Stimulated activated naive CD8-positive, alpha-beta T cell treated with anti-CD3 and anti-CD28 coated beads, Interleukin-15, Interleukin-2, amounts not matched to agents 100 ng/mL and 50 ng/mL, for 24 hours (primary cell): ENCODE results near the gene ADGRV1.

Experiments
- H3K27ac Mint-ChIP-seq: one replicate; pipeline ENCODE4 v1.8.0; 2021; ENCODE audit warnings: mild to moderate bottlenecking, mixed read lengths
- H3K27me3 Mint-ChIP-seq: one replicate; pipeline ENCODE4 v1.8.0; 2021; ENCODE audit warnings: mixed read lengths
- H3K36me3 Mint-ChIP-seq: one replicate; pipeline ENCODE4 v1.8.0; 2021; ENCODE audit warnings: low read depth, mixed read lengths
- H3K4me1 Mint-ChIP-seq: one replicate; pipeline ENCODE4 v1.8.0; 2021; ENCODE audit warnings: low read depth, mixed read lengths
- H3K4me3 Mint-ChIP-seq: one replicate; pipeline ENCODE4 v1.8.0; 2021; ENCODE audit warnings: mild to moderate bottlenecking, mixed read lengths
- H3K9me3 Mint-ChIP-seq: one replicate; pipeline ENCODE4 v1.8.0; 2021; ENCODE audit warnings: mixed read lengths

Gene ADGRV1

GRCh38 chr5:91018712-91019371 lies 460.2 kb downstream of the ADGRV1 start:
- Mint-ChIP-seq H3K27ac (no peak overlapping the region), H3K4me1 (no peaks in the 10 kb centered on the region), H3K9me3 (no peaks in the 10 kb centered on the region), H3K27me3 (peaks cover 29% of the 10 kb centered on the region), H3K4me3 (no peak overlapping the region), H3K36me3 (no peaks in the 10 kb centered on the region)

GRCh38 chr5:91020065-91020800 lies 461.6 kb downstream of the ADGRV1 start:
- Mint-ChIP-seq H3K27me3 (peaks cover 19% of the 10 kb centered on the region), H3K27ac (no peak overlapping the region), H3K9me3 (no peaks in the 10 kb centered on the region), H3K36me3 (no peaks in the 10 kb centered on the region), H3K4me1 (no peaks in the 10 kb centered on the region), H3K4me3 (no peak overlapping the region)

GRCh38 chr5:91022518-91022917 lies 463.9 kb downstream of the ADGRV1 start:
- no peaks in the 10 kb centered on the region for H3K4me1 Mint-ChIP-seq

GRCh38 chr5:91024206-91024605 lies 465.6 kb downstream of the ADGRV1 start:
- H3K27me3 Mint-ChIP-seq, result peaks cover 15% of the 10 kb centered on the region
- H3K4me3 Mint-ChIP-seq, result no peak overlapping the region
- no peak overlapping the region for H3K27ac Mint-ChIP-seq
- no peaks in the 10 kb centered on the region for H3K4me1 Mint-ChIP-seq
- H3K9me3 Mint-ChIP-seq, result no peaks in the 10 kb centered on the region
- no peaks in the 10 kb centered on the region for H3K36me3 Mint-ChIP-seq

More at GRCh38 chr5:91022518-91022917, 463.9 kb downstream of the ADGRV1 start:
- Mint-ChIP-seq H3K27me3 (peaks cover 13% of the 10 kb centered on the region), H3K9me3 (no peaks in the 10 kb centered on the region), H3K36me3 (no peaks in the 10 kb centered on the region), H3K4me3 (no peak overlapping the region), H3K27ac (no peak overlapping the region)

- H3K4me3 Mint-ChIP-seq, result no peak overlapping the region
- H3K4me1 Mint-ChIP-seq, result no peaks in the 10 kb centered on the region
- peaks cover 15% of the 10 kb centered on the region for H3K27me3 Mint-ChIP-seq
- H3K9me3 Mint-ChIP-seq, result no peaks in the 10 kb centered on the region
- H3K36me3 Mint-ChIP-seq, result no peaks in the 10 kb centered on the region
- no peak overlapping the region for H3K27ac Mint-ChIP-seq
These were observed 466.1 kb downstream of the ADGRV1 start for GRCh38 chr5:91024727-91025126.

GRCh38 chr5:91025449-91025848 lies 466.9 kb downstream of the ADGRV1 start:
- no peak overlapping the region for H3K4me3 Mint-ChIP-seq
- H3K27me3 Mint-ChIP-seq, result peaks cover 11% of the 10 kb centered on the region
- H3K36me3 Mint-ChIP-seq, result no peaks in the 10 kb centered on the region
- no peaks in the 10 kb centered on the region for H3K4me1 Mint-ChIP-seq
- H3K9me3 Mint-ChIP-seq, result no peaks in the 10 kb centered on the region
- H3K27ac Mint-ChIP-seq, result no peak overlapping the region

GRCh38 chr5:91025956-91026355 lies 467.4 kb downstream of the ADGRV1 start:
- H3K4me1 Mint-ChIP-seq, result no peaks in the 10 kb centered on the region
- no peaks in the 10 kb centered on the region for H3K36me3 Mint-ChIP-seq
- H3K27ac Mint-ChIP-seq, result no peak overlapping the region
- no peak overlapping the region for H3K4me3 Mint-ChIP-seq
- H3K27me3 Mint-ChIP-seq, result peaks cover 9% of the 10 kb centered on the region
- no peaks in the 10 kb centered on the region for H3K9me3 Mint-ChIP-seq

GRCh38 chr5:91026466-91026865 lies 467.9 kb downstream of the ADGRV1 start:
- Mint-ChIP-seq H3K27me3 (peaks cover 9% of the 10 kb centered on the region), H3K4me3 (no peak overlapping the region), H3K36me3 (no peaks in the 10 kb centered on the region), H3K27ac (no peak overlapping the region), H3K4me1 (no peaks in the 10 kb centered on the region), H3K9me3 (no peaks in the 10 kb centered on the region)

- no peak overlapping the region for H3K4me3 Mint-ChIP-seq
- H3K4me1 Mint-ChIP-seq, result no peaks in the 10 kb centered on the region
- H3K27me3 Mint-ChIP-seq, result peaks cover 13% of the 10 kb centered on the region
- H3K27ac Mint-ChIP-seq, result no peak overlapping the region
- no peaks in the 10 kb centered on the region for H3K9me3 Mint-ChIP-seq
- no peaks in the 10 kb centered on the region for H3K36me3 Mint-ChIP-seq
These were observed 469.0 kb downstream of the ADGRV1 start for GRCh38 chr5:91027405-91028139.

- Mint-ChIP-seq H3K9me3 (no peaks in the 10 kb centered on the region), H3K27ac (no peak overlapping the region), H3K4me3 (no peak overlapping the region), H3K36me3 (no peaks in the 10 kb centered on the region), H3K27me3 (peaks cover 13% of the 10 kb centered on the region), H3K4me1 (no peaks in the 10 kb centered on the region)
These were observed 469.9 kb downstream of the ADGRV1 start for GRCh38 chr5:91028499-91028956.

- no peak overlapping the region for H3K27ac Mint-ChIP-seq
- no peak overlapping the region for H3K4me3 Mint-ChIP-seq
- H3K36me3 Mint-ChIP-seq, result no peaks in the 10 kb centered on the region
- no peaks in the 10 kb centered on the region for H3K4me1 Mint-ChIP-seq
- no peaks in the 10 kb centered on the region for H3K9me3 Mint-ChIP-seq
- H3K27me3 Mint-ChIP-seq, result peaks cover 13% of the 10 kb centered on the region
These were observed 472.2 kb downstream of the ADGRV1 start for GRCh38 chr5:91030521-91031401.

- H3K27ac Mint-ChIP-seq, result no peak overlapping the region
- no peaks in the 10 kb centered on the region for H3K9me3 Mint-ChIP-seq
- H3K27me3 Mint-ChIP-seq, result peaks cover 13% of the 10 kb centered on the region
- no peaks in the 10 kb centered on the region for H3K36me3 Mint-ChIP-seq
- no peaks in the 10 kb centered on the region for H3K4me1 Mint-ChIP-seq
- H3K4me3 Mint-ChIP-seq, result no peak overlapping the region
These were observed 472.8 kb downstream of the ADGRV1 start for GRCh38 chr5:91031402-91031752.

- Mint-ChIP-seq H3K4me1 (no peaks in the 10 kb centered on the region), H3K27me3 (peaks cover 13% of the 10 kb centered on the region), H3K4me3 (no peak overlapping the region), H3K27ac (no peak overlapping the region), H3K36me3 (no peaks in the 10 kb centered on the region), H3K9me3 (no peaks in the 10 kb centered on the region)
These were observed 473.5 kb downstream of the ADGRV1 start for GRCh38 chr5:91032125-91032524.

- Mint-ChIP-seq H3K27me3 (peaks cover 7% of the 10 kb centered on the region), H3K27ac (no peak overlapping the region), H3K4me3 (no peak overlapping the region), H3K4me1 (no peaks in the 10 kb centered on the region), H3K36me3 (no peaks in the 10 kb centered on the region), H3K9me3 (no peaks in the 10 kb centered on the region)
These were observed 474.8 kb downstream of the ADGRV1 start for GRCh38 chr5:91033370-91033769.
